C4-2B (cell line): ENCODE data around the gene ELL3.
"Not testable (repeated sequence)": the region's sequence is repeated elsewhere in the genome, so short reads cannot be mapped to it uniquely, and the experiment has no call there.

ENCODE experiments used
- ZFX ChIP-seq: fragments of 450-650 bp; IDR thresholded peaks from 2 replicates; pipeline ENCODE4 v1.6.1; 2017
- TF ChIP-seq, protein P1 (sequence below): fragments of 450-650 bp; conservative IDR thresholded peaks from 2 replicates; pipeline ENCODE4 v1.5.1; 2017; ENCODE audit warnings: mild to moderate bottlenecking

DNA sequence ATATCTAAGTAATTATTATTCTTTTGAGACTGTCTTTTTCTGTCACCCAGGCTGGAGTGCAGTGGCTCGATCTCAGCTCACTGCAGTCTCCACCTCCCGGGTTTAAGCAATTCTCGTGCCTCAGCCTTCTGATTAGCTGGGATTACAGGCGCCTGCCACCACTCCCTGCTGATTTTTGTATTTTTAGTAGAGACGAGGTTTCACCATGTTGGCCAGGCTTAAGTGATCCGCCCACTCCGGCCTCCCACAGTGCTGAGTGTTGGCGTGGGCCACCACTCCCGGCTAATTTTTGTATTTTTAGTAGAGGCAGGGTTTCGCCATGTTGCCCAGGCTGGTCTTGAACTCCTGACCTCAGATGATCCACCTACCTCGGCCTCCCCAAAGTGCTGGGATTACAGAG is 48.5 kb upstream of the ELL3 start:
- TF ChIP-seq, protein P1, sequence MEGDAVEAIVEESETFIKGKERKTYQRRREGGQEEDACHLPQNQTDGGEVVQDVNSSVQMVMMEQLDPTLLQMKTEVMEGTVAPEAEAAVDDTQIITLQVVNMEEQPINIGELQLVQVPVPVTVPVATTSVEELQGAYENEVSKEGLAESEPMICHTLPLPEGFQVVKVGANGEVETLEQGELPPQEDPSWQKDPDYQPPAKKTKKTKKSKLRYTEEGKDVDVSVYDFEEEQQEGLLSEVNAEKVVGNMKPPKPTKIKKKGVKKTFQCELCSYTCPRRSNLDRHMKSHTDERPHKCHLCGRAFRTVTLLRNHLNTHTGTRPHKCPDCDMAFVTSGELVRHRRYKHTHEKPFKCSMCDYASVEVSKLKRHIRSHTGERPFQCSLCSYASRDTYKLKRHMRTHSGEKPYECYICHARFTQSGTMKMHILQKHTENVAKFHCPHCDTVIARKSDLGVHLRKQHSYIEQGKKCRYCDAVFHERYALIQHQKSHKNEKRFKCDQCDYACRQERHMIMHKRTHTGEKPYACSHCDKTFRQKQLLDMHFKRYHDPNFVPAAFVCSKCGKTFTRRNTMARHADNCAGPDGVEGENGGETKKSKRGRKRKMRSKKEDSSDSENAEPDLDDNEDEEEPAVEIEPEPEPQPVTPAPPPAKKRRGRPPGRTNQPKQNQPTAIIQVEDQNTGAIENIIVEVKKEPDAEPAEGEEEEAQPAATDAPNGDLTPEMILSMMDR, result not testable (repeated sequence)
- TF ChIP-seq ZFX, result not testable (repeated sequence)
